HUDEP-2 (cell line): Measurements from ENCODE around the gene PDHX.
"Not testable (repeated sequence)": the region's sequence is repeated elsewhere in the genome, so short reads cannot be mapped to it uniquely, and the experiment has no call there.

ENCODE experiments used
- DNase-seq, 76 experiments: peaks; one replicate each; lab custom pipeline; 2025; ENCODE audit not compliant: unreplicated experiment in 76 of 76; lab: John Stamatoyannopoulos, UW

The PDHX gene

DNA sequence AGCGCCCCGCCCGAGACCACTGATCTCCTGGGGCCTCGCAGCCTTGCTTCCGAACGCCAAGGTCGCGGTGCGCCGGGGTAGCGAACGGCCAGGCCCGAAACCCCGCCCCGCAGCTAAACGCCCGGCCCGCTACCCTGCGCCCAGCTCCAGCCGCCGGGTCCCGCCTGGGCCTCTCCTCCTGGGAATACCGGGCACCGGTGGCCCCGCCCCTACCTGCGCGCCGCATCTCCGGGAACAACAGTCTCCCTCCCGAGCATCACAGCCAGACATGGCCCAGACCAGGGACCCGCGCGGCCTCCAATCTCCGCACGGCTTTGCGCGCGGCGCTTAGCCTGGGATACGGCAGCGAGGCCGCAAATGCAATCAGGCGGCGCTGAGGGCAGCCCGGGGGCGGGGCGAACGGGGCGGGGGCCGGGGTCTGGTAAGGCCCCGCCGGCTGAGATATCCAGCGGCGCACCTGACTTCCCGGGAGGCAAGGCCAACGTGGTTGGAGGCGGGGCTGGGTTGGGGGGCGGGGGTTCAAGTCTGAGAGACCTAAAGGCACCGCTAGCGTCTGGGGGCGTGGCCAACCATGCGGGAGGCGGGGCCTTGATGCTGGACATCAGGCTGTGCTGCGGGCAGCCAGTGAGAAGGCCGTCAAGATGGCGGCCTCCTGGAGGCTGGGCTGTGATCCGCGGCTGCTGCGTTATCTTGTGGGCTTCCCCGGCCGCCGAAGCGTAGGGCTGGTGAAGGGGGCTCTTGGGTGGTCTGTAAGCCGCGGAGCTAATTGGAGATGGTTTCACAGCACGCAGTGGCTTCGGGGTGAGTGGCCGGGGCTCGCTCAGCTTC, at the start of gene PDHX, which contains the start of gene APIP:
TSS of gene PDHX (plus strand) at position 604 of the 828 bp plus-strand sequence. CDS start at position 642, 38 bp downstream.
TSS of gene APIP (minus strand) at position 365 of the 828 bp plus-strand sequence. CDS start at position 270, 95 bp downstream.
- peak; percentile 58 to 99 (median 98) for DNase-seq

DNA sequence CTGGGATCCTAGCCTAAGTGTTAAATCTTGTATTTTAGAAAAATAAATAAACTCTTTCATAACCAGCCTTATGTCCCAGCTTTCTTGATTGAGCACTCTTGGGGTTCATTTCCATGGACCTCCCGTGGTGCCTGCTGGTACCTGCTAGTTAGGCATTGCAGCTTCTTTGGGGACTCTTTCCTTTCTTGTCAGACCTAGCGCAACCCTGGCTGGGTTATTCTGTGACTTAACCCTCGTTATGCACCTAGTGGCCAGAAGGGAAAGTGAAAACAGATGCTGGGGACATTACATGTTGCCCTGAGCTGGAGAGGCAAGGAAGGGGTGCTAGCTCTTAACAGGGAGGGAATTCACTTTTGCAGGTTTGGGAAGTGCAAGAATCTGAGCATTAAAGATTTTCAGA, 47.0 kb upstream of the PDHX start:
- DNase-seq, result peak in 1 of 76 experiments; percentile 2

DNA sequence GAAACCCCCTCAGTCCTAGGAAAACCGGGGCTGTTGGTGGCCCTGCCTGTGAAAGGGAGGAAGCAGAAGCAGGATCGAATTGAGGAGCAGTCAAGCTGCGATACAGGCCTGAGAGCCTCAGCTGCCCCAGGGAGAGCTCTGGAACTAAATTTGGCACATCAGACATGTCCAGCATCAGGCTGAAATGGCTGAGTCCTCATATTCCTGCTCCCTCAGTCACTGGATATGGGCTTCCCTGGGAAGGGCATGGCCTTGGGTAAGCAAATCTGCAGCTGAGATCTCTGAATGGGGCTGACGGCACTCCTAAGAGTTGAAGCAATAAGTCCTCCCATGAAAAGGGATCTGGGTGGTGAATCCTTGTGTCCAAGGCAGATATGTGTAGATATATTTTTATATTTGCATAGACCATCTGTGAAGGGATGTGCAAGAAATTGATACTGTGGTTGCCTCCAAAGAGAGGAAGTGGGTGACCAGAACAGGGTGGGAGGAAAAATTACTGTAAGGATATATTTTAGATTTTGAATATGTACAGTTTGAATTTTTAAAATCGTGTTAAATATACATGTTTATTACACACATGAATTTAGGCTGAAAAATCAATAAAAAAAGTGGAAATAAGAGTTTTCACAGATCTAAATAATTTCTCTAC, 45.7 kb upstream of the PDHX start:
- DNase-seq, result no peak

DNA sequence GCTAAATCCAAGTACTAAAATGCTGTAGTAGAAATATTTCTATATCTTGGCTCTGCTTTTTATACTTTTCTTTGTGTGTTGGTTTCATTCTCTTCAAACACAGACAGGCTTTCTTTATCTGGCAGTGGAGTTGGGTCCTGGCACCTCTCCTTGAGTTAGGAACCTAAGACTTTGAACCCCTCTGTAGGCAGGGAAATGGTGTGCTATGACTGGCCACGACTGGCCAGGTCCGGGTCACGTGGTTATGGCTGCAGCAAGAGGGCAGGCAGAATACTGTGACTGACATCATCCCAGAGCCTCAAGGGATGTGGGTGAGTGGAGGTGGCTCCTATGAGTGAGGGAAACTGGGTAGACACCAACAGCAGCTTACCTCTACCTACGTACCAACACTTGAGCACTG, 42.2 kb upstream of the PDHX start:
- no peak for DNase-seq

DNA sequence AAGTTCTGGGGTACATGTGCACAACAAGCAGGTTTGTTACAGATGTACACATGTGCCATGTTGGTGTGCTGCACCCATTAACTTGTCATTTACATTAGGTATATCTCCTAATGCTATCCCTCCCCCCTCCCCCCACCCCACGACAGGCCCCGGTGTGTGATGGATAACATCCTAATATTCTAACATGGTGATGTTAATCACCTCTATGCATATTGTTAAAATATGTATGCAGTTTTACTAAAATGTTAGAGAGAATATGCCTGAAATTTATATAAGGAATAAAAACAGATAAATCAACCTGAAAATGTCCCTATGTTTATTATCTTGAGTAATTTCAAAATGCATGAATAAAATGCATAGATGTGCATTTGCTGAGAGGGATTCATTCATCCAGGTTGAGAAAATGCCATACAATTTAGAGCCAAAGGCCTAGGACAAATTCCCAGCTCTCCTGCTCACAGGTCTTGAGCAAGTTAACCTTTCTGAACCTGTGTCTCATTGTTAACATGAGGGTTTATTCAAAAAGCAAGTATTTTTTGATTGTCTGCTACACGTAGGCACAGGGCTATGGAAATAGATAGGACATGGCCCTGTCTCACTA, 38.9 kb upstream of the PDHX start:
- no peak for DNase-seq

DNA sequence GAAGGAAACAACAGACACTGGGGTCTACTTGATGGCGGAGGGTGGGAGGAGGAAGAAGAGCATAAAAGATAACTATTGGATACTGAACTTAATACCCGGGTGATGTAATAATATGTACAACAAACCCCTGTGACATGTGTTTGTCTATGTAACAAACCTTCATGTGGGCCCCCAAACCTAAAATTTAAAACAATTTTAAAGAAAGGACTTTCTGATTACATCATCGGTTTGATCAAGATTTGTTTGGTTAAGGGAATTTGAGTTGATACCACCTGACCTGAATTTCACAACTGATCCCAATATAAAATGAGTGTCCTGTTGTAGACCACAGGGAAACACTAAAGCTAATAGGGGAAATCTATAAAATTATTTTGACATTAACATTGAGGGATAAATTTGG, 34.5 kb upstream of the PDHX start:
- DNase-seq, result no peak

DNA sequence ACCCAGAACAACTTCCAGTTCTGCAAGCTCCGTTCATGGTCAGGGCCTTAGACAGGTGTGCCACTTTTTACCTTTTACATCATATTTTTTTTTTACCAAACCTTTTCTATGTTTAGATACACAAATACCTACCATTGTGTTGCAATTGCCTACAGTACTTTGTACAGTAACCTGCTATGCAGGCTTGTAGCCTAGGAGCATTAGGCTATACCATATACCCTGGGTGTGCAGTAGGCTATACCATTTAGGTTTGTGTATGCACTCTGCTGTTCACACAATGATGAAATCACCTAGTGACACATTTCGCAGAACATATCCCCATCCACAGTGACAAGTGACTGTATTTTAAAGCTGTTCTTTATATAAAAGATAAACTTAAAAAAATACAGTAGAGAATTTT, 29.8 kb upstream of the PDHX start:
- DNase-seq, result no peak

DNA sequence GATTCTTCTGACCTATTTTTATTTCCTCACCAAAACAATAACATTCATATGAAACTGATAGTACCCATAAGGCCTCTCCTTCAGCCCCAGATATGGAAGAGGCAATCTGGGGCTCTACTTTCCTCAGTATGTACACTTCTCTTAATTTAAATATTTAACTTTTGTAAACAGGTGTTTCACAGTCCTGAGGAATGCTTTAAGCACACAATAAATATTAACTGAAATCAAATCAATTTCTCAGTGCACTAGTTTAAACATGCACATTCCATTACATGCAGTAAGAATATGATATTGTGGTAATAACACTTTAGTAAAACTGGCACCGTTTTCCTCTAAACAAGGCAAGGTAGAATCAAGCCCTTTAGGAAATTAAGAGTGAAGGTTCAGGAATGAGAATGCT, 29.2 kb upstream of the PDHX start:
- DNase-seq, result no peak

DNA sequence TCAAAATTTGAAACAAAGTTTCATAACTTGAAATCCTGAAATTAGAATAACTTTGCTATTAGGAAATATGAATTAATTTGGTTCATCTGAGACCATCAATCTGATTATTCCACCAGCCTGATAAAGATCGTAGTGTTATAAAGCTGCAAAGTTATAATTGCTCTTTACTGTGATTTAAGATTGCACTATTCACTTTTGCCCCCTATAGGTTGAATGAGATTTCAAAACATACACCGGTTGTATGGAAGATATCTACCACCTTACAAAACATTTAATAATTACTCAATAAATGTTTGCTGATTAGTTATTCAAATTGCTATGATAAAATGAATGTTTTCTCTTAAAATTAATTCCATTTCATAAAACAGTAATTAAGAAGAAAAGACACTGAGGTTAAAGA, 26.3 kb upstream of the PDHX start:
- DNase-seq, result no peak

DNA sequence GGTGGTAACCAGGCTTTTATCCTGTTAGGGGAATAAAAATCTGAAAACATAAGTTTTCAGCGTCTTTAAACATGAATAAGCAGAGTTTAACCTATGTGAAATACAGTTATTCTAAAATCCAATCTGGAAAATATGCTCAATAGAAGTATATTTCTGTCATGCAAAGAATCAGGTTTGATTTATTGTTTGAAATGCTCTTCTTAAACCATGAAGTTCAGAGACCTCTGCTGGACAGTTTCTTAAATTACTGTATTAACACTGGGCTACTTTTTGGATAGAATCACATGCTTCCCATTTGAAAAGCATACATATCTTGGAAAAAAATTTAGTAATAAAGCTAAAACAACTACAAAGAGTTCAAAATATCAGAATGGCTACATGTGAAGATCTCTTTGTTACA, 25.6 kb upstream of the PDHX start:
- DNase-seq, result peak in 13 of 76 experiments; percentile 1 to 44 (median 8)

DNA sequence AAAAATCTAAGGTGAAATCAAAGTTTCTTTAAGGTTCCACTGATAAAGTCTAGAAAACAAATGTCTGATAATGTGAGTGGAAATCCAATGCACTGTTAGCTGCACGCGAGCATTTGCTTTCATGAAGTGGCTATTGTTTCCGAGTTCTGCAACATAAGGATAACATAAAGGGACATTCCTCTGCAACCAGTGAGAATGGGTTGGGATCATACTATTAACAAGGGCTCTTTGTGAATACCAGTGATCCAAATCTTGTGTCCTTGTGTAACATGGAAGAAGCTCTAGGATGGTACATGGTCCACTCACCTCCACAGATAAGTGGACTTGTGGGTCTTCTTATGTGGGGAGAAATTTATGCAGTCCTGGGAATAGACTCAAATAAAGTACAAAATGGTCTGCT, 24.8 kb upstream of the PDHX start:
- no peak for DNase-seq

DNA sequence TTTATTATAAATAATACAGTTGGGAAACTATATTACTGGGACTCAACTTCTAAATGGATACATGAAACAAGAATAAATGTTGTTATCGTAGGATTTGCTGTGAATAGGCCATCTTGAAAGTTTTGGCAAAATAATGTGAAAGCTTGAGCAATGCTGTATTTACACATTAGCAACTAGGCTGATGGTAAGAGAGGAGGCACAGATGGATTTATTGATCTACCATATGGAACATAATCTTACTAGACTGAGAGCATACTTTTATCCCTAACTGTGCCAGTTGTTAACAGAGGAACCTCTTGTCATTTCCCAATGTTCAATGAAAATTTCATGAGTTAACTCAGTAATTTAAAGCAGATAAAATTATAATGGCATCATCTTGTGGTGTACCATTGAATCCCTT, 23.0 kb upstream of the PDHX start:
- no peak for DNase-seq

DNA sequence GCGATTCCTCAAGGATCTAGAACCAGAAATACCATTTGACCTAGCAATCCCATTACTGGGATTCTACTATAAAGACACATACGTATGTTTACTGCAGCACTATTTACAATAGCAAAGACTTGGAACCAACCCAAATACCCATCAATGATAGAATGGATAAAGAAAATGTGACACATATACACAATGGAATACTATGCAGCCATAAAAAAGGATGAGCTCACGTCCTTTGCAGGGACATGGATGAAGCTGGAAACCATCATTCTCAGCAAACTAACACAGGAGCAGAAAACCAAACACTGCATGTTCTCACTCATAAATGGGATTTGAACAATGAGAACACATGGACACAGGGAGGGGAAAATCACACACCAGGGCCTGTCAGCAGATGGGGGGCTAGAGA, 20.2 kb upstream of the PDHX start:
- not testable (repeated sequence) for DNase-seq

DNA sequence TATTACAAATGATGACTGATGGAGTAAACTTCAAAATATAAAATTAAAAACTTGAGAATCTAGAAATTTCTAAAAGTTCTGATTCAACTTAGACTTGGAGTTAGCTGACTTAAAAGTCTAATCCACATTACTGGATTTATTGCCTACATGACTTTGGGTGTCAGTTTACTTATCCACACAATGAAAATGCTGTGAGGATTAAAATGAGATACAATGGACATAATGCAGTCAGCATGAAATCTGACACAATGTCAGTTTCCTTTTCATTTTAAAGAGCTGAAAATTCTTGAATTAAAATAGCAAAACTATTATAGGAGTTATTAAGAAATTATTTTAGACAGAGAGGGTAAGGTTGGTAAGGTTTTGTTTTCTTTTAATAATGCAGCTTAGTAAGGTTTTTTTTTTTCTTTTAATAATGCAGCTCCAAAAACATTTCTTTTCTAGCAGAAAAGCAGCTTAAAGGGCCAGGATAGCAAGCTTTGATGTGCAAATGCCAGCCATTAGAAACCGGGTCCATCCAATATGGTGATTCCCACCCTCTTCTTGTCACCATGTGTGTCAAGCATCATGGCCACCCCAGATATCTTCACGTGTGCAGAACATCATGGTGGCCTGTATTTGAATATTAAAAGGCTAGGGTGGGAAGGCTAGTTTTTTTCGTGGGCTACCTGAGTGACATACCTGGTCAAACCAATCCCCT, 19.1 kb upstream of the PDHX start:
- DNase-seq, result no peak

DNA sequence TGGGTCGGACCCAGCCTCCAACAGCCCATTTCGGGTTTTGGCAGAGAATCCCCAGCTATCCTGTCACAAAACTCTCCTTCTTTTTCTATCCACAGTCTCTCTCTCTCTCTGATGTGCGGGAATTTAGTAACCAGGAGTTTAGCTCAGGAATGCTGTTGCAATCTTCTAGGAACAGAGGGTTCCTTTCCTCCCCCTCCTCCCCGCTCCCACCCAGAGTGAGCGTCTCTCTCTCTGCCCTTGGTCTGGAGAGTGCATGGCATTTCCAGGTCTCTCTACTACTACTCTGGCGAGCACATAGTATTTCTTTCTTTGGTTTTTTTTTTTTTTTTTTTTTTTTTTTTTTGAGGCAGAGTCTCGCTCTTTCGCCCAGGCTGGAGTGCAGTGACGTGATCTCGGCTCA, 17.9 kb upstream of the PDHX start:
- no peak for DNase-seq

DNA sequence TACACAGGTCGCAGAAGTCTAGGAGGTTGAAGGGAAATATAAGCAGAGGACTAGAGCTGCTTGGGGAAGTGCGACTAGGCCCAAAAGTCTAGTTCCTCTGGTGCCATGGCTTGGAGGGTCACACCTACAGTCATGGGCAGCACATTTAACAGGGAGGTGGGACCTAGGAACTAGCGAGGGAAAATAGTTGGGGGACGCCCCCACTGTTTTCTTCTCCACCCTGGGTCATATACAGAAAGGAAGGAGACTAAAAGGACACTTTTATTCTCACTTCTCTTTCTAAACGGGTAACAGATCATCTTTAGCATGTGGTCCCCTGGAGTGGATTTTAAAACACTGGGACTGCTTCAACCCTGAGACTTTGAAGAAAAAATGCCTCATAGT, 16.8 kb upstream of the PDHX start:
- no peak for DNase-seq

DNA sequence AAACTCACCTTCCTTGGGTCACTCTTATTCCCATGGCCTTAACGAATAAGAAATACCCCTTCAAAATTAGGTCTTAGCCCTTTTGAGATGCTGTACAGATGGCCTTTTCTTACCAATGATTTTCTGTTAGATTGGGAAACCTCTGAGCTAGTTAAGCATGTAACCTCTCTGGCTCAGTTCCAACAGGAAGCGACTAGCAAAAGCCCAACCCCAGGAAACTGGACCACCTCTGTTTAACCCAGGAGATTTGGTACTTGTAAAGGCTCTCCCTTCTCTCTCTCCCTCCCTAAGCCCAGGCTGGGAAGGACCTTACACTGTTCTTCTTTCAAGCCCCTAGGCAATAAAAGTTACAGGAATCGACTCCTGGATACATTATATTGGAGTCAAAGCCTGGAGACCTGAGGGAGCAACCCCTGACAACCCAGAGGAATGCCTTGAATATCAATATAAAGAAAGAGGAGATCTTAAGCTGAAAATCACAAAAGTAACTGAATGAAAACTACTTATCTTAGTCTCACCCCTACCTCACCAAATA, 11.9 kb upstream of the PDHX start:
- DNase-seq, result no peak

DNA sequence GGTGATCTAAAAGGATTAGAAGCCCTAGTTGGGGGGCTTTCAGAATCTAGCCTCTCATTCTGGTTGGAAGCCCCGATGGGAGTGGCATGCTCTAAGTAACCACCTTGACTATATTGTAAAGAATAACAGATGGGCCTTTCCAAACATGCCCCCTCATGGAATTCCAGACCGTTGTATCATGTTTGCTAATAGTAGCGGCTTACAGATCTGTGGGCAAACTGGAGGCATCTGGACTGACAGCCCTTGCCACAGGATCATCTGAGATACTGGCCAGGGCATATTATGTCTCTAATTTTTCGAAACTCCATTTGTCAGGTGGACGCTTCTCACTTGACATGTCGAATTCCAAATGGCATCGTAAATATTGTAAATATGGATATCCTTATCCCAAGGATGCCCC, 10.8 kb upstream of the PDHX start:
- no peak for DNase-seq

DNA sequence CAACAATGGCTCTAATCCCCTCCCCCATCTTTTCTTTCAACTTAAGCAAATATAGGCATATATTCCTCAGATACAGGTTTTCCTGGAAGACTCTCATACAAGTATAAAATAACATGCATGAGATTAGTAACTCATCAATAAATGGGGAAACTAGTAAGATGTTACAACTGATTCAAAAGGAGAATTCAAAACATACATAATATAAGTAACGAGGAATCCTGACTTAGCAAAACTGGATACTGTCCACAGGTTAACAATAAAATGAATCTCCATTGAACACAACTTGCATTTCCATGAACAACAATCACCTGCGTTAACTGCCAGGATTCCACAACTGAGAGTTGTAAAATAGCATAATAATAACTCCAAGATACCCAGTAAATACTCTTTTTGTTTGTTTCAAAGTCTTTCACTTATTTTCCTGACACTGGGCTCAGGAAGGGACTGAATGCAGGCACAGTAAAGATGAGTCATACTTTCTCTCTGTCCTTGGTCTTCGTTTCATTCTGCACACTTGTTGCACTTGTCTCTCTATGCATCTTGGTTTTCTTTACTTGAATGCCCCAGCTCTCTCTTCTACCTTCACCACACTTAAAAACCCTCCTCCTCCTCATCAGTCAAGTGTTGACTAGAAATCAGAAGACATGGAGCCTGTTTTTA, 8.4 kb upstream of the PDHX start:
- DNase-seq, result peak in 1 of 76 experiments; percentile 5

DNA sequence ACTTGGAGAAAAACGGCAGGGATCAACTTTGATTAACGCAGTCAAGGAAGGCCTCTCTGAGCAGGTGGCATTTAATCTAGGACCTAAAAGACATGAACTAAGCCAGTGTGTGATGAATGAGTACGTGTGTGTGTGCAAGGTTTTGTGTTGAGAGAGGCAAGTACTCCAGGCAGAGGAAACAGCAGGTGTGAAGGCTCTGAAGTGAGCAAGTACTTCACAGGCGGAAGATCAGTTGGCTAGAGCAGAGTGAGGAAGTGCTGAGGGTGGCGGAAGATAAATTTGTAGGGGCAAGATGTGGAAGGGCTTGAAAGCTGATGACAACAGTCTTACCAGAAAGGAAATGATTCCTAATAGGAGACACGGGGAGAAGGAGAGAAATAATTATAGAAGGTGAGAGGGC, 7.0 kb upstream of the PDHX start:
- DNase-seq, result no peak
